T1000 (cell line): ENCODE data around the gene OR6B1.
"Not testable (repeated sequence)": the region's sequence is repeated elsewhere in the genome, so short reads cannot be mapped to it uniquely, and the experiment has no call there.

Experiments used
- DNase-seq: peaks from one replicate; lab custom pipeline; 2025; ENCODE audit warnings: mixed read lengths; lab: John Stamatoyannopoulos, UW

The OR6B1 gene

DNA sequence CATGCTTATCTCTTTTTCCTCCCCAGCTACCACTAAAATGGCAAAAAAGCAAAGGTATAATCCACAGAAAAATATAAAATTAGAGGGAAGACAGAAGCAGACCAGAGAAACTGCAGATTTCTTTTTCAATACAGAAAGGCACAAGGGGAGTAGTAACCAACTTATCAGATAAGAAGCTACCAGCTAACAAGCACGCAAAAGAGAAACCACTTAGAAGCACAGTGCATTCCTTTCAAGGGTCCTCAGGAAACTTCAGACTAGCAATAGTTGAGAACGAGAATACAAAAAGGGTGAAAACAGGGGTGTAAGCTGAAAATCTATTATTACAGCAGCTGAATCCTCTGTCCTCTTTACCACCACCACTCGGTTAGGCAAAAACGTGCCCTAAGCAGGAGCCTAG, 38.8 kb downstream of the OR6B1 start:
- DNase-seq = no peak

DNA sequence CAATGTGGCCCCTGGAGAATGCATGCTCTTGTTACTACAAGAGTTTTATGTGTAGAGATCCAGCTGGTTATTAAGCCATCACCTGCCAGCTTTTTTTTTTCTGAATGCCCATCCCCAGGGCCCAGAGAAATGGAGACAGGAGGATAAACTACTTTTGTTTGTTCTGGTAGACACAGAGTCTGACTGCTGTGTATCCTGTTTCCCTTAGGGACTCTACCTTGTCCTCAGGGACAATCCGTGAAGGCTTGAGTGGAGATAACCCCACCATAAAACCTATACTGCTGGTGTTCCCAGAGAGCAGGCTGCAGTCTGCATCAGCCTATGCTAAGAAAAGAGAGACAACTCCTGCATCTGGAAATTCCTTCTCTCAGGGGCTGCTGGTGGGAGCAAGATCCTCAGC, 48.5 kb downstream of the OR6B1 start, which contains the start of gene OR2A5:
Gene OR2A5, plus strand, starts transcription at position 301 of the 400 bp plus-strand sequence. CDS start 1,454 bp downstream, outside the sequence.
- DNase-seq = no peak

GRCh38 chr7:144049491-144049890, 49.4 kb downstream of the OR6B1 start:
- DNase-seq = no peak

GRCh38 chr7:144050093-144050492, 50.0 kb downstream of the OR6B1 start:
- no peak for DNase-seq

DNA sequence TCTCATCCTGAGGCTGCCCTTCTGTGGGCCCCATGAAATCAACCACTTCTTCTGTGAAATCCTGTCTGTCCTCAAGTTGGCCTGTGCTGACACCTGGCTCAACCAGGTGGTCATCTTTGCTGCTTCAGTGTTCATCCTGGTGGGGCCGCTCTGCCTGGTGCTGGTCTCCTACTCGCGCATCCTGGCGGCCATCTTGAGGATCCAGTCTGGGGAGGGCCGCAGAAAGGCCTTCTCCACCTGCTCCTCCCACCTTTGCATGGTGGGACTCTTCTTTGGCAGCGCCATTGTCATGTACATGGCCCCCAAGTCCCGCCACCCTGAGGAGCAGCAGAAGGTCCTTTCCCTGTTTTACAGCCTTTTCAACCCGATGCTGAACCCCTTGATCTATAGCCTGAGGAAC, 50.8 kb downstream of the OR6B1 start:
- DNase-seq = not testable (repeated sequence)

DNA sequence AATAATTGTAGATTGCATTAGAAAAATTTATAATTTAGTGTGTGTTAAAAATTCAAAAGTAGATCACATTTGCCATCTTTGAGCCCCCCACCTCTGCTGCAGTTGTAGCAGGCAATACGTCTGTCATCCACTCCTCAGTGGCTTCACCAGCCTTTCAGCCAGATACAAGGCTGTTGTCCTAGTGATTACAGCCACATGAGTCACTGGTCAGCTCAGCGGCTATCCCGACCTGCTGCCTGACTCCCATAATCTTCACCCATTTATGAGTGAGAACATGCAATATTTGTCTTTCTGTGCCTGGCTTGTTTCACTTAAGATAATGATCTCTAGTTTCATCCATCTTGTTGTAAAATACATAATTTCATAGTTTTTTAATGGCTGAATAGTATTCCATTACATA, 57.8 kb downstream of the OR6B1 start:
- DNase-seq = peak; percentile 1
